Lower leg skin (tissue), 4 donors: ENCODE data around the gene CPSF7. TPM values are rescaled to one million over a fixed set of nuclear protein-coding genes. Genes with fewer than 3 reads are reported as not detected.

Source experiments
- DNase-seq, 2 donors: peaks; one replicate each; pipeline ENCODE4 v3.0.0-alpha.2; 2019; ENCODE audit warnings: low spot score in 2 of 2
- H3K4me3 ChIP-seq: fragments of 200-600 bp; sonication (generic); 2 replicates; pipeline ENCODE4 v1.5.1; 2017; ENCODE audit warnings: mild to moderate bottlenecking, low read depth; ENCODE audit not compliant: poor library complexity, severe bottlenecking
- CTCF ChIP-seq, 3 donors: fragments of 450-650 bp; IDR thresholded peaks; one replicate each; pipeline ENCODE4 v1.5.1; 2016; ENCODE audit warnings: antibody characterized with exemption in 3 of 3, mild to moderate bottlenecking in 3 of 3, moderate library complexity in 2 of 3
- POLR2A ChIP-seq, 2 donors: fragments of 450-650 bp; IDR thresholded peaks; one replicate each; pipeline ENCODE4 v1.6.1; 2016 to 2017; ENCODE audit warnings: antibody characterized with exemption in 2 of 2, mild to moderate bottlenecking in 1 of 2, moderate library complexity in 1 of 2
- WGBS, 2 donors: methylation state at CpG; one replicate each; pipeline ENCODE4 v1.1.5; 2018; 5-methylcytosine and 5-hydroxymethylcytosine counted together
- intact Hi-C: fragments of 100-400 bp; cut with DNase I; formaldehyde crosslinking; loops from one replicate; pipeline ENCODE4 v1.15.0; 2023; ENCODE audit warnings: low total_unique reads
- total RNA-seq, 4 donors: library from RNA; depleted of rRNA; stranded (reverse); fragments of >200 nt; gene quantifications; one replicate each; pipeline ENCODE4 v1.1.0, GENCODE V29; 2016

The CPSF7 gene
- total RNA-seq, 4 donors from 2014 or later, result 47.1 to 58.2 (median 48.9) TPM

- no peak for DNase-seq
- H3K4me3 ChIP-seq, result no peak overlapping the region
- intact Hi-C loops, result no loop called here
- WGBS, 2 donors, result 58 to 60% methylated on average over 2 of the region's 2 CpGs
- TF ChIP-seq POLR2A (IDR thresholded peaks at IDR 0.05), result no peak
- TF ChIP-seq CTCF (IDR thresholded peaks at IDR 0.05), result no peak
These were observed 12.1 kb downstream of the CPSF7 start for GRCh38 chr11:61417670-61418069.

DNA sequence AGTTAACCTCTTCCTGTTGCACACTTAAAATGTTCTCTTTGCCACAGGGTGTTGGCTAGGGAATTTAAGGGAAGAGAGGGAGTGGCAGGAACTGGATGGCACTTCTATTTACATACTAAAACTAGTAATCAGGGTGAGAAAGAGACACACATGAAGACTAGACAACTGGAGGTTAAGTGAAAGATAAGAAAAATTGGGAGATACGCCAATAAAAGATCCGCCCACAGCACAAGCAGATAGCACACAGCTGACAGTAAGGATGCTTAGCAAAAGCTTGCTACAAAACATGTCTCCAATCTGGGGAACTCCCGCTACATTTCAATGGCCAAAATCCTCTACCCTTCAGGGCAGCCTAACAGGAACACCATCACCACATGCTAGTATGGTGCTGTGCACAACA is 12.8 kb downstream of the CPSF7 start:
- 62 to 76% methylated on average over 3 of the region's 3 CpGs for WGBS, 2 donors
- TF ChIP-seq CTCF (IDR thresholded peaks at IDR 0.05), result no peak
- no peak for DNase-seq
- H3K4me3 ChIP-seq, result no peak overlapping the region
- intact Hi-C loops, result no loop called here

DNA sequence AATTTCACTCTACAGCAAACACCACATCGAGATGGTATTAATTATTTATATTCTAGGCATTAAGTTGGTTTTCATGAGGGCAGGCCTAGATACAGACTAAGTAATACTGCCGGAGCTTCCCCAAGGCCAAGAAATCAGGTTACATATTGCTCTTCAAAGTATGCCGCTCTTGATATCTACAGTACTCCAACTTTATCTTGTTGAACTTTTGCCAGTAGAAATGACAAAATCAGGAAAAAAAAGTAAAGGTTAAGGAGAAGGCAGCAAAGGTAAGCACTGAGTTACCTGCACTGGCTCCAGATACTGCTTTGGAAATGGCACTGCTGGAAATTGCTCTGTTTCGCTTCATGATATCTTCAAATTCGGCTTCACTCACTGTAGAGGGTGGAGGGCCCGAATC is 14.4 kb downstream of the CPSF7 start:
- TF ChIP-seq CTCF (IDR thresholded peaks at IDR 0.05) (no peak), POLR2A (IDR thresholded peaks at IDR 0.05) (no peak)
- no peak overlapping the region for H3K4me3 ChIP-seq
- 96 to 97% methylated on average over 6 of the region's 6 CpGs for WGBS, 2 donors
- intact Hi-C loops, result no loop called here
- DNase-seq, result no peak

- no peak for DNase-seq
- 68 to 70% methylated on average over 2 of the region's 2 CpGs for WGBS, 2 donors
These were observed 15.2 kb downstream of the CPSF7 start for GRCh38 chr11:61414547-61414946.

GRCh38 chr11:61413496-61413895 is 16.3 kb downstream of the CPSF7 start:
- no peak overlapping the region for H3K4me3 ChIP-seq
- DNase-seq, result no peak
- no peak for TF ChIP-seq CTCF (IDR thresholded peaks at IDR 0.05)
- no peak for TF ChIP-seq POLR2A (IDR thresholded peaks at IDR 0.05)
- 58 to 61% methylated on average over 3 of the region's 3 CpGs for WGBS, 2 donors
- intact Hi-C loops, result no loop called here

More at GRCh38 chr11:61414547-61414946, 15.2 kb downstream of the CPSF7 start:
- H3K4me3 ChIP-seq, result no peak overlapping the region
- TF ChIP-seq POLR2A (IDR thresholded peaks at IDR 0.05), result no peak
- TF ChIP-seq CTCF (IDR thresholded peaks at IDR 0.05), result no peak
- intact Hi-C loops, result no loop called here

DNA sequence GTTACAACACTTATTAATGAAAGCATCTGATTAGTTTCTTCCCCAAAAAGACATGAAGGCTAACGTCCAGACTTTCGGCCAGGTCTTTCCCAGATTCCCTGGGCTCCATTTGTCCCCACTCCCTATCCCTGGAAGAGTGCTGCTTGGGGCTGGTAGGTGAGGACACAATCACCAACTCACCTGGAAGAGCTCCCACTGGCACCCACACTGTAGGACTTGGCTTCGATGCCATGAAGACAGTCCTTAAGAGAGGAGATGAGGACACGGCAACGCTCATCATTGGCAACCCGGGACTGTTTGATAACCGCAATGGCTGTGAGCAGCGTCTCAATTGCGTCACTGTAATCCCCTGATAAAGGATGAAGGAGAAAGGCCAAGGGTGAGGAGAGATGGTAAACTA is 18.2 kb downstream of the CPSF7 start:
- no peak overlapping the region for H3K4me3 ChIP-seq
- intact Hi-C loops, result no loop called here
- TF ChIP-seq CTCF (IDR thresholded peaks at IDR 0.05) (no peak), POLR2A (IDR thresholded peaks at IDR 0.05) (no peak)
- no peak for DNase-seq
- 78 to 81% methylated on average over 9 of the region's 9 CpGs for WGBS, 2 donors
